ENCODE results near the gene TMEM203.

The TMEM203 gene

GRCh38 chr9:137176302-137177182 is 28.9 kb downstream of the TMEM203 start:
- DNase-seq, result no peak

GRCh38 chr9:137175345-137175961 is 30.0 kb downstream of the TMEM203 start:
- DNase-seq, result no peak

GRCh38 chr9:137174722-137175293 is 30.6 kb downstream of the TMEM203 start:
- no peak for DNase-seq

- DNase-seq, result no peak
These were observed 31.4 kb downstream of the TMEM203 start for GRCh38 chr9:137173796-137174664.

- peak; percentile 57 for DNase-seq
These were observed 32.3 kb downstream of the TMEM203 start for GRCh38 chr9:137172901-137173795.

- no peak for DNase-seq
These were observed 34.1 kb downstream of the TMEM203 start for GRCh38 chr9:137171149-137171900.

- no peak for DNase-seq
These were observed 34.8 kb downstream of the TMEM203 start for GRCh38 chr9:137170486-137171148.

GRCh38 chr9:137169896-137170358 is 35.5 kb downstream of the TMEM203 start, which contains the start of gene LRRC26:
Gene LRRC26, minus strand, starts transcription at chr9:137170051. Its CDS starts 108 bp downstream, at chr9:137169943.
- no peak for DNase-seq

- DNase-seq, result peak; percentile 66
These were observed 36.3 kb downstream of the TMEM203 start for GRCh38 chr9:137168904-137169856.

- DNase-seq, result no peak
These were observed 36.9 kb downstream of the TMEM203 start for GRCh38 chr9:137168573-137168903.

- DNase-seq, result no peak
These were observed 37.5 kb downstream of the TMEM203 start for GRCh38 chr9:137167747-137168572.

GRCh38 chr9:137167277-137167746 is 38.1 kb downstream of the TMEM203 start:
- DNase-seq, result no peak

GRCh38 chr9:137166380-137167229 is 38.8 kb downstream of the TMEM203 start:
- DNase-seq, result no peak

- DNase-seq, result no peak
These were observed 40.1 kb downstream of the TMEM203 start for GRCh38 chr9:137165250-137165836.

GRCh38 chr9:137164370-137165249 is 40.8 kb downstream of the TMEM203 start:
- no peak for DNase-seq

GRCh38 chr9:137163805-137164204 is 41.6 kb downstream of the TMEM203 start:
- DNase-seq, result no peak
